ENCODE results near the gene RPE65. TPM values are rescaled to one million over a fixed set of nuclear protein-coding genes. Genes with fewer than 3 reads are reported as not detected.
"Not testable (repeated sequence)": the region's sequence is repeated elsewhere in the genome, so short reads cannot be mapped to it uniquely, and the experiment has no call there.

The RPE65 gene
- total RNA-seq, 2 experiments from 2014 or later: not detected

DNA sequence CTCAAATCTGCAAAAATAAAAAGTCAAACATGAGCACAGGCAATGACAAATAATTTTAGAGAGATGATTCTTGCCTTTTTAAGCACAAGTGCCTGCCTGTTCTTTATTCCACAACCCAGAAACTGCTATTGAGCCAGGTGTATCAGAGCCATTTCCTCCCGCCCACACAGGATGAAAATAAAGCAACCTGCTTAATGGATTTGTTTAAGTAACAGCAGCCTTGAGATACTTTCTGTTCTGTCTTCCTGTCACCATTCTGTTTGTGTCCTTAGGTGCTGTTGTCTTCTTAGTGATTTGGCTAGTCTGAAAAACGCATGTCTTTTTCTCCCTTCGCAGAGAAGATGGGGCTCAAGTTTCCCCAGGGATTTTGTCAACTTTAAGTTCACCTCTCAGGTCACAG, 11.4 kb downstream of the RPE65 start:
- Mint-ChIP-seq H3K27me3 (peaks cover 4% of the 10 kb centered on the region), H3K4me3 (no peak overlapping the region), H3K4me1 (no peaks in the 10 kb centered on the region), H3K36me3 (ENCODE audit: low read depth) (no peaks in the 10 kb centered on the region), H3K27ac (no peak overlapping the region), H3K9me3 (no peaks in the 10 kb centered on the region)
- ChIA-PET CTCF (no interaction called here), POLR2A (no interaction called here)
- DNase-seq: no peak

- Mint-ChIP-seq H3K27ac (no peak overlapping the region), H3K27me3 (peaks cover 2% of the 10 kb centered on the region), H3K4me1 (no peaks in the 10 kb centered on the region), H3K36me3 (ENCODE audit: low read depth) (no peaks in the 10 kb centered on the region), H3K9me3 (no peaks in the 10 kb centered on the region), H3K4me3 (no peak overlapping the region)
- POLR2A ChIA-PET: no interaction called here
- no peak for DNase-seq
- CTCF ChIA-PET: no interaction called here
These were observed 16.4 kb downstream of the RPE65 start for GRCh38 chr1:68433395-68433794.

- CTCF ChIA-PET: no interaction called here
These were observed 18.7 kb downstream of the RPE65 start for GRCh38 chr1:68431076-68431475.

DNA sequence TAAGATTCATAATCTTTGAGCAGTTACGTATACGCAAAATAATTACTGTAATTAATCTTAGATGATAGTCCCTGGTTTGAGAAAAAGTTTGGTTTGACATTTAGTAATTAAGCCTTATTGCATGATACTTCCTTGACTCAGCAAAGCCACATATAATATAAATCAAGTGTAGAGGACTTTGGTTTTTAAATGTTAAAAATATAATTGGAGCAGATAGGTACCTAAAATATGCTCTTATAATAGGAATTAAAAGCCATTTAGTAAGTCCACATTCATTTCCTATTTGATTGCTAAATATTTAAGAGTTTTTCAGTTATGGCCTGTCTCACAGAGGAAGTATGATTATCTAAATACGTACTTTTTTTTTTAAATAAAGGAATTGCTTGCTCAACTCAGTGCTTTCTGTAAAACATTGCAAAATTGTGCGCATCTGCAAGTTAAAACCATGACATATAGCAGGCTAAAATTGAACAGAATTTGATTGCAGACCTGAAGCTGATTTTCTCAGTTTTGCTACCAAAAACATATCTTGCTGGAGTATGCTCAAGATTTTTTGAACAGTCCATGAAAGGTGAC, 20.4 kb downstream of the RPE65 start:
- no peaks in the 10 kb centered on the region for H3K27me3 Mint-ChIP-seq
- CTCF ChIA-PET: no interaction called here
- no peaks in the 10 kb centered on the region for H3K9me3 Mint-ChIP-seq
- H3K36me3 Mint-ChIP-seq (ENCODE audit: low read depth): no peaks in the 10 kb centered on the region
- POLR2A ChIA-PET: no interaction called here
- no peak overlapping the region for H3K27ac Mint-ChIP-seq
- DNase-seq: no peak
- H3K4me3 Mint-ChIP-seq: no peak overlapping the region
- no peaks in the 10 kb centered on the region for H3K4me1 Mint-ChIP-seq

More at GRCh38 chr1:68431076-68431475, 18.7 kb downstream of the RPE65 start:
- Mint-ChIP-seq H3K27ac (no peak overlapping the region), H3K4me3 (no peak overlapping the region), H3K4me1 (no peaks in the 10 kb centered on the region), H3K9me3 (no peaks in the 10 kb centered on the region), H3K36me3 (ENCODE audit: low read depth) (no peaks in the 10 kb centered on the region), H3K27me3 (no peaks in the 10 kb centered on the region)
- DNase-seq: no peak
- POLR2A ChIA-PET: interaction anchor here (0.7 kb wide), 1 partner anchor 56 kb away, joined by 3 read pairs; no protein-coding TSS in a partner anchor

GRCh38 chr1:68426594-68426993, 23.2 kb downstream of the RPE65 start:
- Mint-ChIP-seq H3K27ac (no peak overlapping the region), H3K4me1 (no peaks in the 10 kb centered on the region), H3K36me3 (ENCODE audit: low read depth) (no peaks in the 10 kb centered on the region), H3K4me3 (no peak overlapping the region), H3K27me3 (no peaks in the 10 kb centered on the region), H3K9me3 (no peaks in the 10 kb centered on the region)
- ChIA-PET CTCF (no interaction called here), POLR2A (no interaction called here)
- DNase-seq: no peak

DNA sequence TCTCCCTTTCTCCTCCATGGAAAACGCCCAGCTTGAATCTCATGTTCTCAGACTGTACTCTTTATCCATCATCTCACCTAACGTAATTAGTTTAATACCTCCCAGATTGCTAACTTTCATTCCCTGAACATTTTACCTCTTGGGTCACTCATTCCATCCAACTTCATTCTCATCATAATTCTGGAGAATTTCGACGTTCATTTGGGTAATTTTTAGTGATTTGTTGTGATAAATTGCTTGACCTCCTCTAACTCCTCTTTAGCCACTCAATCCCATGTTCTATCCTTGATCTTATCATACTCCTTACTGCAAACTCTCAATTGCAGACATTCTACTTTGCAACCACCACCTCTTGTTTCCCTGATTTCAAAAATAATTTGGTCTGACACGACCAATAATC, 28.4 kb downstream of the RPE65 start:
- POLR2A ChIA-PET: no interaction called here
- Mint-ChIP-seq H3K9me3 (no peaks in the 10 kb centered on the region), H3K27me3 (no peaks in the 10 kb centered on the region)

DNA sequence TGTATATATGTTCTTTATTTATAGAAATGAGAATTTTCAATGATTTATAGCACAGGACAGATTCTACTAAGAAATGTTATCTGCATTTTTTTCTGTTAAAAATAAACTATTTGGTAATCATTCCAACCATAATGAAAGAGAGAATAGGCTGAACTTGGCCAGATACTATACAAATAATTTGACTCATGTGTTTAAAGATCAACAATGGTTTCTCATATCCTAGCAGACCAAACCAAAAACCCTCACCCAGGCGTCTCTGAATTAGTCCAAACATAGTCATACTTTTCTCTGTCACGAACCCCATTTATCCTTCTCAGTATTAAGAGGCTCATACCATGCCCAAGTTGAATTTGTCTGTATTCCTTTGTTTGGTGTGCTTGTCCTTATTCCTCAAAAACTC, 40.3 kb downstream of the RPE65 start:
- H3K4me3 Mint-ChIP-seq: no peak overlapping the region
- H3K27me3 Mint-ChIP-seq: no peaks in the 10 kb centered on the region
- H3K36me3 Mint-ChIP-seq (ENCODE audit: low read depth): no peaks in the 10 kb centered on the region
- no peaks in the 10 kb centered on the region for H3K9me3 Mint-ChIP-seq
- no peak overlapping the region for H3K27ac Mint-ChIP-seq
- no peak for DNase-seq
- H3K4me1 Mint-ChIP-seq: no peaks in the 10 kb centered on the region
- POLR2A ChIA-PET: no interaction called here
- CTCF ChIA-PET: no interaction called here

More for the DNA sequence above, 28.4 kb downstream of the RPE65 start:
- DNase-seq: no peak
- CTCF ChIA-PET: no interaction called here
- no peaks in the 10 kb centered on the region for H3K36me3 Mint-ChIP-seq (ENCODE audit: low read depth)
- H3K4me3 Mint-ChIP-seq: no peak overlapping the region
- no peaks in the 10 kb centered on the region for H3K4me1 Mint-ChIP-seq
- H3K27ac Mint-ChIP-seq: no peak overlapping the region

DNA sequence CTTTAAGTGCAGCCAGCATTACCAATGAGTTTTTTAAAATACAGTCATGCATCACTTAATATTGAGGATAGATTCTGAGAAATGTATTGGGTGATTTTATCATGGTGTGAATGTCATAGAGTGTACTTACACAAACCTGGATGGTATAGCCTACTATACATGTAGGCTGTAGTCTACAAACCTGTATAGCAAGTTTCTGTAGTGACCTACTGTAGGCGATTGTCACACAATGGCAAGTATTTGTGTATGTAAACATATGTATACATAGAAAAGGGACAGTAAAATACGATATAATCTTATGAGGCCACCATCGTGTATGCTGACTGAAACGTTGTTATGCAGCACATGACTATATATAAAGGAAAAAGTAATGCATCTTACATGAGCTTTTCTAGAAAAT, 48.2 kb downstream of the RPE65 start:
- DNase-seq: no peak
- Mint-ChIP-seq H3K9me3 (no peaks in the 10 kb centered on the region), H3K36me3 (ENCODE audit: low read depth) (no peaks in the 10 kb centered on the region), H3K27me3 (no peaks in the 10 kb centered on the region), H3K4me1 (no peaks in the 10 kb centered on the region), H3K4me3 (no peak overlapping the region), H3K27ac (no peak overlapping the region)
- ChIA-PET CTCF (no interaction called here), POLR2A (no interaction called here)

- CTCF ChIA-PET; H3K4me3 Mint-ChIP-seq; H3K27me3 Mint-ChIP-seq; H3K9me3 Mint-ChIP-seq; H3K4me1 Mint-ChIP-seq; POLR2A ChIA-PET; H3K36me3 Mint-ChIP-seq (ENCODE audit: low read depth); DNase-seq; H3K27ac Mint-ChIP-seq: not testable (repeated sequence)
These were observed 54.2 kb downstream of the RPE65 start for GRCh38 chr1:68395575-68395974.

GRCh38 chr1:68392474-68392873, 57.3 kb downstream of the RPE65 start:
- CTCF ChIA-PET; H3K36me3 Mint-ChIP-seq (ENCODE audit: low read depth); H3K27me3 Mint-ChIP-seq; POLR2A ChIA-PET; DNase-seq; H3K4me3 Mint-ChIP-seq; H3K9me3 Mint-ChIP-seq; H3K4me1 Mint-ChIP-seq; H3K27ac Mint-ChIP-seq: not testable (repeated sequence)

DNA sequence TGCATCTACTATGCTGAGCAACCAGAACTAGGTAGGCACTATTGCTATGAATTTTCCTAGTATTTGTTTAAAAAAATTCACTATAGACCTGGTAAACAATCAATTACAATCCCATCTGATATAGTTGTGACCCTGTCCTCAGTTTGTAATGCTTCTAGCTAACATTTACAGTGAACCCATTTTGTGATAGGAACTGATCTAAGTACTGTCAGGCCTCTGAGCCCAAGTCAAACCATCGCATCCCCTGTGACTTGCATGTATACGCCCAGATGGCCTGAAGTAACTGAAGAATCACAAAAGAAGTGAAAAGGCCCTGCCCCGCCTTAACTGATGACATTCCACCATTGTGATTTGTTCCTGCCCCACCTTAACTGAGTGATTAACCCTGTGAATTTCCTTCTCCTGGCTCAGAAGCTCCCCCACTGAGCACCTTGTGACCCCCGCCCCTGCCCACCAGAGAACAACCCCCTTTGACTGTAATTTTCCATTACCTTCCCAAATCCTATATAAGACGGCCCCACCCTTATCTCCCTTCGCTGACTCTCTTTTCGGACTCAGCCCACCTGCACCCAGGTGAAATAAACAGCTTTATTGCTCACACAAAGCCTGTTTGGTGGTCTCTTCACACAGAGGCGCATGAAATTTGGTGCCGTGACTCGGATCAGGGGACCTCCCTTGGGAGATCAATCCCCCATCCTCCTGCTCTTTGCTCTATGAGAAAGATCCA, 63.8 kb downstream of the RPE65 start:
- H3K4me1 Mint-ChIP-seq; H3K36me3 Mint-ChIP-seq (ENCODE audit: low read depth); CTCF ChIA-PET; H3K27me3 Mint-ChIP-seq; H3K9me3 Mint-ChIP-seq; POLR2A ChIA-PET; H3K4me3 Mint-ChIP-seq; H3K27ac Mint-ChIP-seq; DNase-seq: not testable (repeated sequence)

- Mint-ChIP-seq H3K4me3 (no peak overlapping the region), H3K9me3 (no peaks in the 10 kb centered on the region), H3K27me3 (no peaks in the 10 kb centered on the region), H3K27ac (no peak overlapping the region), H3K4me1 (no peaks in the 10 kb centered on the region), H3K36me3 (ENCODE audit: low read depth) (no peaks in the 10 kb centered on the region)
- CTCF ChIA-PET: no interaction called here
- no peak for DNase-seq
- POLR2A ChIA-PET: no interaction called here
These were observed 64.8 kb downstream of the RPE65 start for GRCh38 chr1:68384872-68385411.

- H3K4me3 Mint-ChIP-seq: no peak overlapping the region
These were observed 65.4 kb downstream of the RPE65 start for GRCh38 chr1:68384321-68384813.

GRCh38 chr1:68383092-68383491, 66.7 kb downstream of the RPE65 start:
- no peaks in the 10 kb centered on the region for H3K4me1 Mint-ChIP-seq
- H3K27ac Mint-ChIP-seq: no peak overlapping the region
- CTCF ChIA-PET: no interaction called here
- H3K4me3 Mint-ChIP-seq: no peak overlapping the region
- H3K36me3 Mint-ChIP-seq (ENCODE audit: low read depth): no peaks in the 10 kb centered on the region
- POLR2A ChIA-PET: no interaction called here
- no peaks in the 10 kb centered on the region for H3K27me3 Mint-ChIP-seq
- DNase-seq: no peak
- no peaks in the 10 kb centered on the region for H3K9me3 Mint-ChIP-seq

More at GRCh38 chr1:68384321-68384813, 65.4 kb downstream of the RPE65 start:
- CTCF ChIA-PET: no interaction called here
- H3K9me3 Mint-ChIP-seq: no peaks in the 10 kb centered on the region
- no peak overlapping the region for H3K27ac Mint-ChIP-seq
- POLR2A ChIA-PET: no interaction called here
- no peak for DNase-seq
- H3K27me3 Mint-ChIP-seq: no peaks in the 10 kb centered on the region
- H3K36me3 Mint-ChIP-seq (ENCODE audit: low read depth): no peaks in the 10 kb centered on the region
- H3K4me1 Mint-ChIP-seq: no peaks in the 10 kb centered on the region

Measured in activated CD4-positive, alpha-beta T cell treated with anti-CD3 and anti-CD28 coated beads, Interleukin-2, amount 10 ng/mL, durations not matched to agents 7 days and 5 days (primary cell).